HFFc6 (cell line): ENCODE results near the gene FLT3LG. TPM values are rescaled to one million over a fixed set of nuclear protein-coding genes. Genes with fewer than 3 reads are reported as not detected.

Experiments
- DNase-seq: peaks from one replicate; pipeline ENCODE4 v3.0.0-alpha.2; 2018
- H3K27ac Mint-ChIP-seq: 2 replicates; pipeline ENCODE4 v1.8.0; 2020; ENCODE audit warnings: mild to moderate bottlenecking, mixed read lengths
- H3K27me3 Mint-ChIP-seq: 2 replicates; pipeline ENCODE4 v1.8.0; 2021; ENCODE audit warnings: mild to moderate bottlenecking, moderate library complexity, mixed read lengths; ENCODE audit not compliant: insufficient read depth
- H3K36me3 Mint-ChIP-seq: 2 replicates; pipeline ENCODE4 v1.8.0; 2021; ENCODE audit warnings: low read depth, mixed read lengths
- H3K4me1 Mint-ChIP-seq: 2 replicates; pipeline ENCODE4 v1.8.0; 2020; ENCODE audit warnings: low read depth, mixed read lengths
- H3K4me3 Mint-ChIP-seq: 2 replicates; pipeline ENCODE4 v1.8.0; 2020; ENCODE audit warnings: mild to moderate bottlenecking, moderate library complexity, mixed read lengths
- H3K9me3 Mint-ChIP-seq: 2 replicates; pipeline ENCODE4 v1.8.0; 2020; ENCODE audit warnings: mild to moderate bottlenecking, mixed read lengths
- CTCF ChIP-seq: fragments of 200-600 bp; sonication (generic); IDR thresholded peaks from 2 replicates; pipeline ENCODE4 v1.5.0; 2021; ENCODE audit warnings: antibody characterized with exemption, mild to moderate bottlenecking
- total RNA-seq, 6 experiments: library from RNA; stranded (reverse); fragmentation: NEBNext Ultra II Directional; extraction: Animal tissue kit (Norgen Biotek cat#: 25700); gene quantifications; 2 replicates in 1 of 6; 3 replicates in 5 of 6; pipeline ENCODE4 v1.2.3, GENCODE V29; 2021

Gene FLT3LG
- total RNA-seq, 6 experiments from 2014 or later = 4.9 to 12.5 (median 9.4) TPM

- no peak for DNase-seq
- H3K4me3 Mint-ChIP-seq = no peak overlapping the region
- no peaks in the 10 kb centered on the region for H3K36me3 Mint-ChIP-seq
- no peaks in the 10 kb centered on the region for H3K27me3 Mint-ChIP-seq
- no peaks in the 10 kb centered on the region for H3K9me3 Mint-ChIP-seq
- H3K4me1 Mint-ChIP-seq = no peaks in the 10 kb centered on the region
- H3K27ac Mint-ChIP-seq = no peak overlapping the region
- no peak for TF ChIP-seq CTCF
Measured at GRCh38 chr19:49461656-49462055, 12.4 kb upstream of the FLT3LG start.

GRCh38 chr19:49462492-49462891 lies 11.5 kb upstream of the FLT3LG start:
- no peaks in the 10 kb centered on the region for H3K27me3 Mint-ChIP-seq
- TF ChIP-seq CTCF = no peak
- no peaks in the 10 kb centered on the region for H3K9me3 Mint-ChIP-seq
- no peak overlapping the region for H3K27ac Mint-ChIP-seq
- H3K4me3 Mint-ChIP-seq = no peak overlapping the region
- no peaks in the 10 kb centered on the region for H3K36me3 Mint-ChIP-seq
- H3K4me1 Mint-ChIP-seq = no peaks in the 10 kb centered on the region
- DNase-seq = no peak

- H3K27ac Mint-ChIP-seq = no peak overlapping the region
- H3K9me3 Mint-ChIP-seq = no peaks in the 10 kb centered on the region
- no peak overlapping the region for H3K4me3 Mint-ChIP-seq
- H3K36me3 Mint-ChIP-seq = no peaks in the 10 kb centered on the region
- no peaks in the 10 kb centered on the region for H3K4me1 Mint-ChIP-seq
- H3K27me3 Mint-ChIP-seq = no peaks in the 10 kb centered on the region
- no peak for DNase-seq
- TF ChIP-seq CTCF = no peak
Measured at GRCh38 chr19:49463960-49464740, 9.9 kb upstream of the FLT3LG start.

- Mint-ChIP-seq H3K27me3 (no peaks in the 10 kb centered on the region), H3K4me1 (no peaks in the 10 kb centered on the region)
Measured at GRCh38 chr19:49465371-49465770, 8.6 kb upstream of the FLT3LG start.

GRCh38 chr19:49468199-49468598 lies 5.8 kb upstream of the FLT3LG start:
- no peaks in the 10 kb centered on the region for H3K27me3 Mint-ChIP-seq
- DNase-seq = no peak
- H3K4me3 Mint-ChIP-seq = no peak overlapping the region
- no peak for TF ChIP-seq CTCF
- peaks cover 7% of the 10 kb centered on the region for H3K4me1 Mint-ChIP-seq
- H3K27ac Mint-ChIP-seq = no peak overlapping the region
- no peaks in the 10 kb centered on the region for H3K9me3 Mint-ChIP-seq
- H3K36me3 Mint-ChIP-seq = no peaks in the 10 kb centered on the region

More at GRCh38 chr19:49465371-49465770, 8.6 kb upstream of the FLT3LG start:
- Mint-ChIP-seq H3K4me3 (no peak overlapping the region), H3K27ac (no peak overlapping the region), H3K9me3 (no peaks in the 10 kb centered on the region), H3K36me3 (no peaks in the 10 kb centered on the region)
- DNase-seq = no peak
- TF ChIP-seq CTCF = no peak
